DMS79 treated with DMSO at 0.1 percent for 48 hours (cell line): ENCODE measurements around the gene CLTRN.
"Not testable (repeated sequence)": the region's sequence is repeated elsewhere in the genome, so short reads cannot be mapped to it uniquely, and the experiment has no call there.

Experiments
- DNase-seq: peaks from one replicate; lab custom pipeline; 2025; lab: John Stamatoyannopoulos, UW

CLTRN gene

DNA sequence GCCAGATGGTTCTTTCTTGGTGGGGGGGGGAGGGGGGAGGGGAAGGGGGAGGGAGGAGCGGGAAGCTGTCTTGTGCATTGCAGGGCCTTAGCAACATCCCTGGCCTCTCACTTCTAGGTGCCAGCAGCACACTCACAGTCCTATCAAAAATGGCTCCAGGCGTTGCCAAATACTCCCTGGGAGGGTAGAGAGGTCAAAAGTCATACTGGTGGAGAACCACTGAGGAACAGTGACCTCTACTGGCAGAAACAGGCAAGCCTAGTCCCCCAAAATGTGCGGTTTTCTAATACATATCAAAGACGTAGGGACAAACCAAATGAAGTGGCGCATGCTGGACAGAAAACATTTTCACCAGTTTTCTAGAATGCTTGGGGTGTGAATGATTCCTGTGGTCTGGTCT lies 17.1 kb downstream of the CLTRN start:
- DNase-seq: not testable (repeated sequence)

DNA sequence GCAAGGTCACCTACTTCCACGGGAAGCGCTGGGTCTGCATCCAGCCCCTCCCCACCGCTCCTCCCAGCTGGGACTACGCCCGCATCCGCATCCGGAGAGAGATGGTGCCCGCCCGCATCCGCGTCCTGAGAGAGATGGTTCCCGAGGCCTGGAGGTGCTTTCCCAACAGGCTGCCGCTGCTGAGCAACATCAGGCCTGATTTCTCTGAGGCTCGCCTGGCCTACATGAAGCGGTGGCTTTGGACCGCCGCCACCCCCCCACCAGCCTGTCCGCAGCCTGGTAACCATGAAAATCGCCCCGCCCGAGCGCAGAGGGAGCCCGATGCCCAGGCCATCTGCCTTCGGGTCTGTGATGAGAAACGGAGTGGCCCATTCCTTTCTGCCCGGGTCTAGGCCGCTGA lies 18.1 kb downstream of the CLTRN start:
- DNase-seq: no peak

DNA sequence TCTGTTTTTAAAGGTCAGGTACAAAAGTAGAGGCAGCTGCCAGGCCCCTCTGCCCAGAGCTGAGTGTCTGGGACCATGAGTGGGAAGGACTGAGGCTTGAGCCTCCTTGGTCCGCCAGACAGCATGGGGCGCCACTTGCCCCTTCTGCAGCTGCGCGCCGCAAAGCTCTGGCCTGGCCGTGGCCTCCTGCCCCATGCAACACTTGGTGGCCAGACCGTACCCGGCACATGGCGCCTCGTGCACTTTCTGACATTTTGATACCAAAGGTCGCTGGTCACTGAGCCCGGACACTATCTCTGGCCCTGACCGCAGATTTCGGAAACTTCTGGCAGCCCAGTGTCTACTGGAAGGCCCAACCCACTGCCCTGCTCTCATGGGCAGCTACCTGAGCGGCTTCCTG lies 18.6 kb downstream of the CLTRN start:
- no peak for DNase-seq

DNA sequence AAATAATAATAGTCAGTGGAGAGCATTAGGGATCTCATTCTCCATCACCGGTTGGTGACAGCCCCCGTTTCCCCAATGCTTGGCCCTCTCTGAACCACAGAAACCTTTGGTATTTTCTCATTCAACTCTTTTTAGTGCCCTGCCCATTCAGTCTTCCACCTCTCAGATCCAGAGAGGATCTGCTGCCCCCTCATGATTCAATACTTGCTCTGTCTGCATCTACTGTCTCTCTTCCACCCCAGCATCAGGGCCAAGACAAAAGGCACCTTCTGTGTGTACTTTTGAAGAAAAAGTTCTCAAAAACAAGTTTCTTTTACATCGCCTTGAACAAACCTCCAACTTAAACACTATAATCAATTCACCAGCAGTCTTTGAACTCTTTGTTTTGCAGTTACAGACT lies 19.3 kb downstream of the CLTRN start:
- DNase-seq: no peak

DNA sequence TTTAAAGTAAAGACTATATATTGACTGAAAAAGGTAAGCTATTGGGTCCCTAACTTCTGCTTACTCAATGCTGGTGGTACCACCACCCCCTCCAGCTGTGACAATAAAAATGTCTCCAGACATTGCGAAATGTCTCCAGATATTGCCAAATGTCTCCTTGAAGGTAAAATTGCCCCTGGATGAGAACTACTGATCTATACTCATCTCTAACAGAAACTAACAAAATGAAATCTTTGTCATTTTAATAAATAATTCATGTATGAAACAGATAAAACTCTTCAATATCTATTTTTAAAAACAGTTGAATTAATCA lies 20.1 kb downstream of the CLTRN start:
- DNase-seq: no peak

DNA sequence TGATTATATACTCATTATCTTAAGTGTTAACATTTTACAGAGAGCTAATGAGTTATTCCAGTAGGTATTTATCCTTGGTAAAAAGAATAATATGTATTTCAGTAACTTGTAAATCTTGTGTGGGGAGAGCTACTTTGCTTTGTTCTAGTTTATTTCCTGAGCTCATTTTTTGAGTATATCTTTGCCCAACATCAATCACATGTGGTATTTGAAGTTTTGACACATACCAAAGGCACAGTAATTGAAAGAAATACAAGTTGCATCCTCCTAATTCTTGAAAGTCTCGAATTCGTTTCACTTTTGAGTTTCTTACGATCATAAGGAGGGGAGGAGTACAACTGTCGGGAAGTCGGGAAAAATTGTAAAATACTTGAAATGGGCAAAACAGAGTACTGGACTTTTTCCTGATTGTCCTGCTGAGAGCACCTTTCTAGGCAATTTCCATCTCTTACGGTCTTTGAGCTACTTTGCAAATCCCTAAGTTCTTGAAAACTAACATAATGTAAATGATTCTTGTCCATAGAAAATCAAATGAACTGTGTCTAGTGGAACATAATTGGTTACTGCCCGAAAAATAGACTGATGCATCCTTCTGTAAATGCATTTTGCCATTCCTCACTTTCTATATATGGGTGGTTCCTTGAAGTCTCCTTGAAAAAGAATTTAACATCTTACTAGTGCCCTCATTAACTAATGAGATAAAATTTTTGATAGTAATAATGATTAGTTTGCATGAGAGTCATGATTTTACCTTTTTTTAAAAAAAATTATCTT lies 20.6 kb downstream of the CLTRN start:
- no peak for DNase-seq

DNA sequence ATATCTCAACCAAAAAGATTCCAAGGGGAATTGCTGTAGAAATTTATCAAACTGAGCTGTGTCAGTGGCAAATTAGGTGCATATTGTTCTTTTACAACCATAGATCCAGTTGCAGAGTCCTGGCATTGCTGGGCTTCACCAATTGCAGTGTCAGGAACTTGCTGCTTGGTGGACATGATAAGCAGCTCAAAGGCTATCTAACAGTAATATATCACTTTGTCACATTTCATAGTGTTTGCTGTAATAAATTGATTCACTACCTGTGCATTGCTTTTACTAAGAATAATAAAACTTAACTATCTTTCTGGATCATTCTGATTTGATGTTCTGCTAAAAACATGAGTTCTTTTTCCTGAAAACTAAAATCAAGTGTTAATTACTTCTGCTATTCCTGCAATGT lies 33.0 kb downstream of the CLTRN start:
- DNase-seq: no peak

DNA sequence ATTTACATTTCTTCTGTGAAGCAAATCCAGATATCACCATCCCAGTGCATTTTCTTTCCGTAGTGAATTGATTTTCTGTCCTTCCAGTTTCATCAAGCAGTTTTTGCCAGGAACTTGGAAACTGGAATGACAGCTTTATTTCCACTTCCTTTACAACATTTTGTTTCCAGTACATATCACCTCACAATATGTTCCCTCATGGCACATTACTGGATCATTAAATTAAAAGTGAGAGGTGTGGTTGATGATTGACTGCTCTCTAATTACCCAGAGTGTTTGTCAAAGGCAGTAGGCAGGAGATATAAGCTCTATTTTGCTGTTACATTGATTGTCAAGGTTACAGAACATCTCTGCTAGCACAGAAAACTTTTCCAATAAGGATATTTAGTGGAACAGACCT lies 41.6 kb downstream of the CLTRN start:
- no peak for DNase-seq

DNA sequence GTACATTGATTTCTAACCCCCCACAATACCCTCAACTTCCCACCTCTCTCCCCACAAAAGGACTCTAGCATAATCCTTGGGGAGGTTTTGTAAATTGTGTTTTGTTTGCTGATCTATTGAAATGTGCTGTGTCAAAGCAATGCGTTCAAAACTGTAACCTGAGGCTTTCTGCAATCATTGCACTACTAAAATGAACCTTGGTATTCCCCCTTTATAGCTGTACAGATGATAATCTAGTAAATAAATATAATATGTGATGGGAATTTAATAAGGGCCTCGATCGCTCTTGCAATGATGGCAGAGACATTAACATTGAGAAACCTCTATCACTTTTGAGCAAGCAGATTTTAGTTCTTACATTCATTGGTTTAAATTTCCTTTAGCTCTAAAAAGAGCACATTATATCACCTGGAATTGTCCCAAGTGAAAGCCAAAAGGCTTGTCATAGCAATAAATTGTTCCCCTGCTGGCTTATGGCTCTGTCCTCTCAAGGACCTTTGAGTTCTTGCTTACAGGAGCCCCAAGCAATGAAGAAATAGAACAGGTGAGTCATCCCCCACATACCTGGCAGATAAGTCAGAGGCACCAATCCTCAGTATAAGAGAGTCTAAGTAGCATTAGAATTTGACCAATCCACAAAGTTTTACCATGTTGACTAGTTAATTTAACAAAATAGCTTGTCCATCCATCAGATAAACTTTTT lies 45.4 kb downstream of the CLTRN start:
- DNase-seq: no peak

DNA sequence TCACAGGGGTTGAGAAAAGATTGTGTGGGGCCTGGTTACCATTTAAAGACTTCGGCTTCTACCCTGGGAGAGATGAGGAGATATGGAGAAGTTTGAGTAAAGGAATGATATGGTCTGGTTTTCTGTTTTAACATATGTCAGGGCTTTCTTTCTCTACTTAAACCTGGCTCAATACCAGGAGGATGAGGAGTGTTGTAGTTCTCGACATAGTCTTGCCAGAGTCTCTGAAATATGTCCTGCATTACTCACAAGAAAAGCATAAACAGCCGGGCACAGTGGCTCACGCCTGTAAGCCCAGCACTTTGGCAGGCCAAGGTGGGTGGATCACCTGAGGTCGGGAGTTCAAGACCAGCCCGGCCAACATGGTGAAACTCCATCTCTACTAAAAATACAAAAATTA lies 47.5 kb downstream of the CLTRN start:
- no peak for DNase-seq

DNA sequence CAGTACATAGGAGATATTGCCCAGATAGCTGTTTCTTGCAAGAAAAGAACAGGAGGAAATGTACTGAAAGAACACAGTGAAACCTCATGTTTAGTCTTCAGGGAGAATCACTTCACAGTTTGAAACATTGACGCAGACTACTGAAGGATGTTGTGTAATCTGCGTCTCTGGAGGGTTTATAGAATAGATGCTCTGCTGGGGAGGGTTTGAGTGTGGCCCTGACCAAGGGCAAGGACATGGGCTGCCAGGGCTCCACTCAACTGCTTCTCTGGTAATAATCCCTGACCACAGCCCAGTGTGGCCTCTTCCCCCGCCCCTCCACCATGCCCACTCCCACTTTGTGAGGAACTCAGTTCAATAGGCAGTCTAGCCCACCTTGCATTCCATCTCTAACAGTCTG lies 48.1 kb downstream of the CLTRN start:
- no peak for DNase-seq

DNA sequence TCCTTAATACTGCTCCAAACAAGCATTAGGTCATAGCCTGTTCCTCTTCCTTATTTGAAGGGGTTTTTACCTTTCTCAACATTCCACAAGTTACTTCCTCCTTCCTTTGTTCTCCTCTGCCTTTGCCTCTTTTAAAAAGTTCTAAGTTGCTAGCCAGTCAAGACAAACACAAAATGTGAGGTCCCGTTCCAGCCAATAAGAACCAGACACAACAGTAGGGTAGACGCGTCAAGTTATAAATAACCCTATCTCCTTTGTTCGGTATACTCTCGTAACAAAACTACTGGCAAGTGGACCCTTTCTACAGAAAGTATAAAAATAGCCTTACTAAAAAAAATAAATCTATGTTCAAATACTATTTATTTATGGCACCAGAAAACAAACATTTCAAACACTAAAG lies 57.5 kb downstream of the CLTRN start:
- DNase-seq: no peak

DNA sequence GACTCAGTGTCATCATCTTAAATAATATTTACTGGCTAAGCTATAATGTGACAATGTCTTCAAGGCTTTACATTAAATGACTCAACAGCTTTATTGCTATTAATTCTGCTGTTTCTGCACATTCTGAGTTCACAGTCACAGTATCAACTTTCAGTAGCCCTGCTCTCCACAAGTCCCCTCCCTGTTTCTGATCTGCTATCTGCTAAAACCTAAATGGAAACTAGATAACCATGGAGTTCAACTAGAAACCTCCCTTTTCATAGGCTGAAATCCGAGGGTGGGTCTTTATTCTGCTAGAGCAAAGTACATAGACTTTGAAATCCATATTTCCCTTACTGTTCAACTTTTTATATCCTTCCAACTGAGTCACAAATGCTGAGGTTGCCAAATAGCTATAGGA lies 58.5 kb downstream of the CLTRN start:
- DNase-seq: no peak

DNA sequence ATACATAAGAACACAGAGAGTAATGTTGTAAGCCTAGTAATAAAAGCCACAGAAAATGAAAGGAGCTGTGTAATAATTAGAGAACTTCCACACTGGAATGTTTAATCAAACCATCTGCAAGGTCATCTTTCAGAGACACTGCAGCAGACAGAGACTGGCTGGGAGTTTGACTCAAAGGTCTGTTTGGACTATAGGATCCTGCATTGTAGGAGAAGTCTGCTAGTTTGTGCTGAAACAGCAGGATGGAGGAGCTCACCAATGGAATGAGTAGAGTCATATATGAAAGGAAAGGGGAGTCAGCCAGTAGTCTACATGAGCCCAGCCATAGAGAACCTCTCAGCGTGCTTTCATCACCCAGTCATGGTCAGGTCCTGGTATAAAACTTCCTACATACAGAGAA lies 59.4 kb downstream of the CLTRN start:
- DNase-seq: no peak

DNA sequence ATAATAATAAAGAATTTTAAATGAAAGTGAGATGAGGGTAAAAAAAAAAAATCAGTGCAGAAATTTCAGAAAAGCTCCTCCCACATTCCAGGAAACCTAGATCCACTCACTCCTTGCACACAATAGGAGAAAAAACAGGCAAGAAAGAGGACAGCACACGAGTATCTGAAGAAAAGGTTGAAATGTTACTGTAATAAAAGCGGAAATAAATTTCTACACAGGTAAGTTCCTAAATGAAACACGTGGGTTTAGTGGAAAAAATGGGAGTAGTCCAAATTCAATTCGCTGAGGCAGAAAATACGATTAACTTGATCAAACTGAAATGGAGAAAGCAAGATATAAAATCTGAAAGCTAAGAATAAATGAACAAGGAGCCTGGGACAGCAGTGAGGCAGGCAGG lies 61.8 kb downstream of the CLTRN start:
- DNase-seq: no peak

DNA sequence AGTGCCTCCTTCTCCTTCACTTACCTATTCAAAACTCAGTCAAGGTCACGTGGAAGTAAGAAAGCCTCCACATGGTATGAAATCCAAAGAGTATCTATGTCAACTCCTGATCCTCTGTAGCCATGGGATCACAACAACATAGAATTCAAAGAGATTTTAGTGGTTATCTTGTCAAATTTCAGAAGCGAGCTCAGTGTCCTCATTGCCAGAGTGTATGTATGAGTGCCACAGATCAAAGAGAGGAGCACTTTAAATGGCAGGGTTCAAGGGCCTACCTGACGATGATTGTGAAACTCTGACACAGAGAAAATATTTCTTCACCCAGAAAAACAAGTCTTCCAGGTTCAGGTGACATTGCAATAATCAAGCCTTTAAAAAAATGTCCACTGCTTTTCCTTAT lies 62.7 kb downstream of the CLTRN start:
- DNase-seq: no peak

DNA sequence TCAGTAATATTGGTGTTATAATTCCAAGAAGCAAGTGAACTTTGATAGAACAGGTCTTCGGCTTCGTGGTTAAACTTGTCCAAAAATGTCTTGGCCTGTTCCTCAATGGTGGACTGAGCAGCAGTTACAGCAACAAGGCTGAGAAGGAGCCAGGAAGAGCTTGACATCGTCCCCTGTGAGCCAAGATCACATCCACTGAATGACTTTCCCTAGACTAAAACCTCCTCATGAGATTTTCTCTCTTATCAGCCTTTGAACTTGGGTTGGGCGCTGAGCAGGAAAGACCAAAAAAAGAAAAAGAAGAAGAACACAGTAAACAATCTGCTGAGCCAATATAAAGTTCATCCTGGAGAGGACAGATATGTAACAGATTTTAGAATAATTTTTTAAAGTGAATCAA lies 63.9 kb downstream of the CLTRN start, which contains the start of gene ACE2:
Gene ACE2, minus strand, starts transcription at position 216 of the 400 bp plus-strand sequence. Its CDS starts 49 bp downstream, at position 167.
- no peak for DNase-seq

DNA sequence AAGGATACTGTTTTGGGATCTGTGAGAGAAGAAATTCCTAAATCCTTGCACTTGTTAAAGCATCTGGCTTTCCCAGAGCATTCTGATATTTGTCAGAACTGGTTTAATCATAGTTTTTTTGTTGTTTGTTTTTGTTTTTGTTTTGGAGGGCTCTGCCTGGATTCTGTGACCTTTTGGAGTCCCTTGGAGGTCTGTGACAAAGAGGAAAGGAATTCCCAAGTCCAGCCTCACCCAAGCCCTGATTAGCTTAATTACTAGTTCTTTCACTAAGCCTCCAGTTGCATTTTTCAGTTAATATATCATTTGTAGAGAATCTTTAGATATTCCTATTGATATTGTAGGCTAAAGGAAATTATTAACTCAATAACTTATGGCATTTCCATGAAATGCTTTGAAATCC lies 64.6 kb downstream of the CLTRN start:
- no peak for DNase-seq

DNA sequence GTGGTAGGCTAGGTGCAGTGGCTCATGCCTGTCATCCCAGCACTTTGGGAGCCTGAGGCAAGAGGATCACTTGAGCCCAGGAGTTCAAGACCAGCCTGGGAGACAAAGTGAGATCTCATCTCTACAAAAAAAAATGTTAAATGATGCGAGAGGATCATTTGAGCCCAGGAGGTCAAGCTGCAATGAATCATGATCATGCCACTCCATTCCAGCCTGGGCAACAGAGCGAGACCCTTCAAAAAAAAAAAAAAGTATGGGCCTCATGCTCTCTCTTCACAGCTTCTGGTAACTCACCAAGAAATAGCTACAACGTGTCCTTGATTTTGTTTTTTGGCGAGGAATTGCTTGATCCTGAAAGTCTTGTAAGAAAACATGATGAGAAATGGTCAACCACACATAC lies 65.1 kb downstream of the CLTRN start:
- no peak for DNase-seq

DNA sequence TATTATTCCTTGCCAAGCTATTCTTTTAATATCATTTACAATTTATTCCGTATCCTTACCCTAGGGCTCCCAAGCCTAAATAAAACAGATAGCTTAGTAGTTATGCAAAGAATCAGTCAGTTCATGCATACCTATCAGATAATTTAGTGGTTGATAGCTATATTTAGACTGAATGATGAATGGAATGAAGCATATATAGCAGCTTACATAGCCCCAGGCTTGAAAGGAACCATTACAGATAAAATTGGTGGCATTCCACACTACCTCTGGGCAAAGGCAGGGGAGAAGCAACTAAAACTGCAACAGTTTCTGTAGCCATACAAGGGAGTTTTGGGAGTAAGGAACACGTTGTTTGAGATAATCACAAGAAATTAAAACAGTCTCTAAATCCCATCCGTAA lies 66.6 kb downstream of the CLTRN start:
- no peak for DNase-seq

DNA sequence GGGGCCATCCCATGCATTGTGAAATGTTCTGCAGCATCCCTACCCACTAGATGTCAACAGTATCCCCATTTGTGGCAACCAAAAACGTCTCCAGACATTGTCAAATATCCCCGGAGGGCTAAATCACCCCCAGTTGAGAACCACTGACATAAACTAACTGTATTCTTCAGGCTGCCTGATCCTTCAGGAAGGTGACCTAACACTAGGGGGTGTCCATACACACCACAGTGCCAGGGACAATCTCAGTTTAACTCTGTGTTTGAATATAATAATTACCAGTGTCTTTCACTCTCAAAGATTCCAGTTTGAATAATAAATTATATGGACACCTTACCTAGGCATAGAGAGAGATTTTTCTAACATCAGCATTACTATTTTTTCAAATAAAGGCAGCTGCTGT lies 70.2 kb downstream of the CLTRN start:
- DNase-seq: no peak

DNA sequence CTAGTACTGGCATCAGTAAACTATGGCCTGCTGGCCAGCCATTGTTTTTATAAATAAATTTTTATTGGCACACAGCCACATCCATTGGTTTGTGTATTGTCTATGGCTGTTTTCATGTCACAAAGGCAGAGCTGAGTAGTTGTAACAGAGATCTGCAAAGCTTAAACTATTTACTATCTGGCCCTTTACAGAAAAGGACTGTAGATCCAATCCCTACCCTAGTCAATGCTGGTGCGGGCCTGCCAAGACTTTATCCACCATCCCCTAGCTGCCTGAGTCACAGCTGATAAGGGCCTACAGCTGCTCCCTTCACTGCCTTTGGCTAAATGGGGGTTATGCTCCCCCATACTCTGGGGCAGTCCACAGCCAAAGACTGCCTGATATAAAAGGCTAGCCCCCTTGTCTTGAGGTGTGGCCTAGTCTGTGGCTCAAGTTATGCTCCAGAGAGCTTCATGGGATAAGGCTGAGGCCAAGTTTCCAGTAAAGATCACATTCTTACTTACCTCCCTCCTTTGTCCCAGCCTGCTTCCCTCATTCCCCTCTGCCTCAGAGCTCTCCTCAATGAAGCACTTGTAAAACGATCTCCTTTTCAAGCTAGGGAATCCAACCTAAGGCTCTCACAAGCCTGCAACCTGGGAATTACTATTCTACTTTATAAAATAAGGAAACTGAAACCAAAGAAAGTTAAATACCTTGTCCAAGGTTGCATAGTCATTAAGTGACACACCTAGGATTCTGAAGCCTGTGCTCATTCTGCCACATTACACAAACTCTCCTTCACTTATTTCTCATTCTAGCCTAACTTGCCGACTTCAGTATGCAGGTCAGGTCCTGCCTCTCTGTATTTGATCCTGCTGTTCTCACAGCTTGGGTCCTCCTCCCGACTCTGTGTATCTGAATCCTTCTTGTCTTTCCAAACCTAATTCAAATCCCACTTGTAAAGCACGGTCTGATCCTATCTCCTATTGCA lies 84.5 kb downstream of the CLTRN start:
- peak; percentile 1 for DNase-seq
